H1 (cell line): Measurements from ENCODE around the gene DDX19B. TPM values are rescaled to one million over a fixed set of nuclear protein-coding genes. Genes with fewer than 3 reads are reported as not detected.
"Not testable (repeated sequence)": the region's sequence is repeated elsewhere in the genome, so short reads cannot be mapped to it uniquely, and the experiment has no call there.

Experiments used
- CTCF ChIA-PET: fragments of 300-600 bp; sonication (Branson Sonifier 250); formaldehyde crosslinking; loops from one replicate; lab custom pipeline; 2021; ENCODE audit not compliant: partially characterized antibody; lab: Charles Lee
- POLR2A ChIA-PET: fragments of 300-600 bp; sonication (Branson Sonifier 250); formaldehyde crosslinking; loops from one replicate; lab custom pipeline; 2021; ENCODE audit warnings: inconsistent platforms; ENCODE audit not compliant: partially characterized antibody; lab: Charles Lee
- DNase-seq, 2 experiments: peaks; one replicate each; pipeline versions ENCODE4 v3.0.0 to v3.0.0-alpha.2; 2010 to 2022; ENCODE audit warnings: low spot score in 2 of 2, low read depth in 1 of 2, mixed read lengths in 1 of 2
- FAIRE-seq: peaks from 2 replicates; lab custom pipeline; 2011; peaks lifted over from hg19 to GRCh38; lab: Jason Lieb, UNC
- H2AFZ ChIP-seq: 2 replicates; pipeline ENCODE4 v1.8.1; 2012; ENCODE audit warnings: low read length, inconsistent platforms
- H2AK5ac ChIP-seq: 2 replicates; pipeline ENCODE4 v1.6.1; 2013; ENCODE audit warnings: low read depth, low read length
- H2BK120ac ChIP-seq: replicated peaks from 2 replicates; pipeline ENCODE3; 2013; ENCODE audit warnings: low read depth, low read length, inconsistent platforms
- H2BK12ac ChIP-seq: 2 replicates; pipeline ENCODE4 v1.6.1; 2013; ENCODE audit warnings: low read depth, low read length
- H2BK15ac ChIP-seq: 2 replicates; pipeline ENCODE4 v1.6.1; 2013; ENCODE audit warnings: low read length
- H2BK20ac ChIP-seq: 2 replicates; pipeline ENCODE4 v1.6.1; 2013; ENCODE audit warnings: low read length
- H2BK5ac ChIP-seq: 2 replicates; pipeline ENCODE4 v1.6.1; 2013; ENCODE audit warnings: low read depth, low read length
- H3K14ac ChIP-seq: 2 replicates; pipeline ENCODE4 v1.6.1; 2013; ENCODE audit warnings: inconsistent platforms; ENCODE audit not compliant: insufficient read length
- H3K18ac ChIP-seq: 2 replicates; pipeline ENCODE4 v1.6.1; 2013; ENCODE audit warnings: low read length; ENCODE audit errors: extremely low read depth
- H3K23ac ChIP-seq: 2 replicates; pipeline ENCODE4 v1.6.1; 2013; ENCODE audit warnings: inconsistent platforms; ENCODE audit not compliant: insufficient read length
- H3K23me2 ChIP-seq: 2 replicates; pipeline ENCODE4 v1.6.1; 2013; ENCODE audit warnings: low read depth, low read length
- H3K27ac ChIP-seq: 2 replicates; pipeline ENCODE4 v1.6.1; 2011; ENCODE audit warnings: low read depth, low read length, inconsistent platforms
- H3K27me3 ChIP-seq, 4 experiments: replicated peaks in 1 of 4; 1 replicate in 1 of 4; 2 replicates in 3 of 4; pipeline versions ENCODE4 v1.6.1 to v1.8.1; 2011 to 2013; ENCODE audit warnings: low read length in 3 of 4, mild to moderate bottlenecking in 3 of 4, inconsistent platforms in 2 of 4, mixed read lengths in 2 of 4, moderate library complexity in 1 of 4; ENCODE audit not compliant: control insufficient read depth in 3 of 4, insufficient read depth in 3 of 4; ENCODE audit errors: extremely low read depth in 1 of 4
- H3K36me3 ChIP-seq, 4 experiments: 2 replicates each; pipeline versions ENCODE4 v1.6.1 to v1.8.1; 2011 to 2013; ENCODE audit warnings: mild to moderate bottlenecking in 4 of 4, low read length in 3 of 4, moderate library complexity in 2 of 4, control low read depth in 1 of 4, inconsistent platforms in 1 of 4; ENCODE audit not compliant: insufficient read depth in 4 of 4, control insufficient read depth in 2 of 4
- H3K4ac ChIP-seq: replicated peaks from 2 replicates; pipeline ENCODE3; 2013; ENCODE audit warnings: low read length, low read depth, mixed read lengths, inconsistent platforms; ENCODE audit not compliant: insufficient read length
- H3K4me1 ChIP-seq, 4 experiments: replicated peaks in 1 of 4; 1 replicate in 1 of 4; 2 replicates in 3 of 4; pipeline versions ENCODE4 v1.6.1 to v1.8.1; 2011 to 2013; ENCODE audit warnings: low read length in 3 of 4, inconsistent platforms in 2 of 4, mixed read lengths in 1 of 4; ENCODE audit not compliant: insufficient read depth in 4 of 4, control insufficient read depth in 3 of 4
- H3K4me2 ChIP-seq, 2 experiments: 2 replicates each; pipeline versions ENCODE4 v1.6.1 to v1.8.1; 2011 to 2013; ENCODE audit warnings: low read depth in 2 of 2, low read length in 2 of 2, control low read depth in 1 of 2, inconsistent platforms in 1 of 2, mild to moderate bottlenecking in 1 of 2; ENCODE audit not compliant: insufficient read depth in 1 of 2
- H3K4me3 ChIP-seq, 4 experiments: fragments of 200-600, 300-600 bp in 1 of 4; sonication (generic), shearing (Covaris generic), sonication (Bioruptor Twin) in 1 of 4; 2 replicates each; pipeline versions ENCODE4 v1.5.1 to v1.8.1; 2011 to 2016; ENCODE audit warnings: low read length in 4 of 4, low read depth in 3 of 4, control low read depth in 2 of 4, inconsistent platforms in 2 of 4, mild to moderate bottlenecking in 2 of 4, mixed read lengths in 1 of 4, moderate library complexity in 1 of 4; ENCODE audit not compliant: insufficient read depth in 2 of 4; ENCODE audit errors: extremely low read depth in 1 of 4
- H3K56ac ChIP-seq: replicated peaks from 2 replicates; pipeline ENCODE3; 2013; ENCODE audit warnings: low read depth, mild to moderate bottlenecking, mixed read lengths, low read length, inconsistent platforms; ENCODE audit not compliant: insufficient read length
- H3K79me1 ChIP-seq: 2 replicates; pipeline ENCODE4 v1.6.1; 2013; ENCODE audit warnings: low read depth, low read length, control low read depth
- H3K79me2 ChIP-seq, 2 experiments: 2 replicates each; pipeline versions ENCODE4 v1.6.1 to v1.8.1; 2012 to 2013; ENCODE audit warnings: low read length in 2 of 2, mild to moderate bottlenecking in 2 of 2, inconsistent platforms in 1 of 2; ENCODE audit not compliant: insufficient read depth in 2 of 2, control insufficient read depth in 1 of 2
- H3K9ac ChIP-seq, 4 experiments: replicated peaks in 1 of 4; 1 replicate in 1 of 4; 2 replicates in 3 of 4; pipeline versions ENCODE4 v1.6.1 to v1.8.1; 2011 to 2013; ENCODE audit warnings: low read depth in 3 of 4, low read length in 3 of 4, control low read depth in 2 of 4, mild to moderate bottlenecking in 2 of 4, moderate library complexity in 2 of 4, inconsistent platforms in 1 of 4; ENCODE audit errors: extremely low read depth in 1 of 4
- H3K9me3 ChIP-seq, 2 experiments: 2 replicates each; pipeline versions ENCODE4 v1.6.1 to v1.8.1; 2012 to 2013; ENCODE audit warnings: mild to moderate bottlenecking in 2 of 2, moderate library complexity in 2 of 2, control low read depth in 1 of 2, inconsistent platforms in 1 of 2, low read depth in 1 of 2, low read length in 1 of 2, mixed read lengths in 1 of 2; ENCODE audit not compliant: insufficient read depth in 2 of 2
- H4K20me1 ChIP-seq, 2 experiments: replicated peaks in 1 of 2; 2 replicates each; pipeline versions ENCODE3 to v1.8.1; 2011 to 2013; ENCODE audit warnings: inconsistent platforms in 2 of 2, low read length in 2 of 2, mild to moderate bottlenecking in 1 of 2; ENCODE audit not compliant: insufficient read depth in 2 of 2, control insufficient read depth in 1 of 2
- H4K5ac ChIP-seq: 2 replicates; pipeline ENCODE4 v1.6.1; 2013; ENCODE audit warnings: low read length, low read depth, mixed read lengths, inconsistent platforms; ENCODE audit not compliant: insufficient read length
- H4K8ac ChIP-seq: 2 replicates; pipeline ENCODE4 v1.8.0; 2013; ENCODE audit warnings: mild to moderate bottlenecking, moderate library complexity, low read length, inconsistent platforms; ENCODE audit not compliant: insufficient read depth; ENCODE audit errors: extremely low read depth
- H4K91ac ChIP-seq: replicated peaks from 2 replicates; pipeline ENCODE3; 2013; ENCODE audit warnings: low read length, mixed read lengths, inconsistent platforms; ENCODE audit not compliant: insufficient read length
- WGBS, 2 experiments: shearing (Covaris generic) in 1 of 2; methylation state at CpG; one replicate each; pipeline versions ENCODE4 v1.1.6 to v1.1.7; 2013 to 2015; ENCODE audit warnings: low lambda C conversion rate in 2 of 2, mixed read lengths in 2 of 2, inconsistent platforms in 1 of 2, low coverage in 1 of 2, missing lambda C conversion rate in 1 of 2; ENCODE audit not compliant: insufficient replicate concordance in 2 of 2, insufficient coverage in 1 of 2, insufficient read length in 1 of 2; ENCODE audit errors: extremely low coverage in 1 of 2, missing lambda C conversion rate in 1 of 2; 5-methylcytosine and 5-hydroxymethylcytosine counted together
- polyA plus RNA-seq, 7 experiments: library from polyadenylated mRNA; depleted of rRNA in 3 of 7; stranded (reverse) in 5 of 7; unstranded in 2 of 7; fragments of >200 nt in 5 of 7; fragments of 200-250 nt in 2 of 7; gene quantifications; 1 replicate in 5 of 7; 2 replicates in 1 of 7; 4 replicates in 1 of 7; pipeline versions ENCODE4 v1.2.1 to v1.2.3, GENCODE V29; 2011 to 2013; ENCODE audit warnings: missing spikeins in 2 of 7, mixed read lengths in 2 of 7
- total RNA-seq: library from RNA; stranded (reverse); fragmentation: NEBNext Ultra II Directional; extraction: Animal tissue kit (Norgen Biotek cat#: 25700); gene quantifications from 2 replicates; pipeline ENCODE4 v1.2.1, GENCODE V29; 2021

The DDX19B gene
- total and polyA plus RNA-seq, 2 of the 8 experiments (the other 6 are each of a cell fraction or from before 2014, with no cell fraction given): 40.5 to 42.7 TPM

DNA sequence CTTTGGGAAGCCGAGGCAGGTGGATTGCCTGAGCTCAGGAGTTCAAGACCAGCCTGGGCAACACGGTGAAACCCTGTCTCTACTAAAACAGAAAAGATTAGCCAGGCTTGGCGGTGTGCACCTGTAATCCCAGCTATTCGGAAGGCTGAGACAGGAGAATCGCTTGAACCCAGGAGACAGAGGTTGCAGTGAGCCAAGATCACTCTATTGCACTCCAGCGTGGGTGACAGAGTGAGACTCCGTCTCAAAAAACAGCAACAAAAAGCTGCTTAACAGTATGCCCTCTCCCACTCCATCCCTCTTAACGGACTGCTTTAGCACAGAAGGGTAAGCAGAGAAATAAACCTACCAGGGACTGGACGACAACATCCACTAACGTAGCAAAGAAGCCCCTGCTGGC lies 31.1 kb upstream of the DDX19B start:
- H4K91ac ChIP-seq, H3K4me1 ChIP-seq, H4K8ac ChIP-seq, H3K56ac ChIP-seq, H2BK120ac ChIP-seq, H3K79me2 ChIP-seq, H3K4me3 ChIP-seq, H2BK5ac ChIP-seq, H3K14ac ChIP-seq, H2BK15ac ChIP-seq, H3K79me1 ChIP-seq, H3K27me3 ChIP-seq, H3K18ac ChIP-seq, H3K4ac ChIP-seq, H3K27ac ChIP-seq, H2BK20ac ChIP-seq, H4K20me1 ChIP-seq, H2BK12ac ChIP-seq, H3K23ac ChIP-seq, H4K5ac ChIP-seq, H3K9ac ChIP-seq, H2AFZ ChIP-seq, H3K9me3 ChIP-seq, H2AK5ac ChIP-seq, H3K23me2 ChIP-seq, H3K4me2 ChIP-seq, FAIRE-seq, DNase-seq: not testable (repeated sequence)
- ChIA-PET CTCF (interaction anchor here (0.6 to 3.4 kb wide), 32 partner anchors 8 to 305 kb away, joined by 3 to 67 read pairs (median 4); partner anchors contain the start of genes AARS1 and EXOSC6), POLR2A (interaction anchor here (0.9 to 24.1 kb wide), 10 partner anchors 9 to 280 kb away, joined by 3 to 414 read pairs (median 6); partner anchors contain the start of genes AARS1, DDX19B, EXOSC6 and FCSK)
- H3K36me3 ChIP-seq: peaks cover 49 to 97% (median 84%) of the 10 kb centered on the region in 4 experiments
- 90% methylated on average over 10 of the region's 10 CpGs; no CpG with 5 or more reads in 1 of the 2 experiments for WGBS, 2 experiments
